HG02938 (cell line): ENCODE data around the gene BMP8A.
"Not testable (repeated sequence)": the region's sequence is repeated elsewhere in the genome, so short reads cannot be mapped to it uniquely, and the experiment has no call there.

Source experiments
- ATAC-seq: cut with Tn5 transposase; IDR thresholded peaks from one replicate; pipeline ENCODE4 v1.9.1; 2021; ENCODE audit warnings: mild to moderate bottlenecking, moderate library complexity; ENCODE audit not compliant: unreplicated experiment

Gene BMP8A, protein sequence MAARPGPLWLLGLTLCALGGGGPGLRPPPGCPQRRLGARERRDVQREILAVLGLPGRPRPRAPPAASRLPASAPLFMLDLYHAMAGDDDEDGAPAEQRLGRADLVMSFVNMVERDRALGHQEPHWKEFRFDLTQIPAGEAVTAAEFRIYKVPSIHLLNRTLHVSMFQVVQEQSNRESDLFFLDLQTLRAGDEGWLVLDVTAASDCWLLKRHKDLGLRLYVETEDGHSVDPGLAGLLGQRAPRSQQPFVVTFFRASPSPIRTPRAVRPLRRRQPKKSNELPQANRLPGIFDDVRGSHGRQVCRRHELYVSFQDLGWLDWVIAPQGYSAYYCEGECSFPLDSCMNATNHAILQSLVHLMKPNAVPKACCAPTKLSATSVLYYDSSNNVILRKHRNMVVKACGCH

DNA sequence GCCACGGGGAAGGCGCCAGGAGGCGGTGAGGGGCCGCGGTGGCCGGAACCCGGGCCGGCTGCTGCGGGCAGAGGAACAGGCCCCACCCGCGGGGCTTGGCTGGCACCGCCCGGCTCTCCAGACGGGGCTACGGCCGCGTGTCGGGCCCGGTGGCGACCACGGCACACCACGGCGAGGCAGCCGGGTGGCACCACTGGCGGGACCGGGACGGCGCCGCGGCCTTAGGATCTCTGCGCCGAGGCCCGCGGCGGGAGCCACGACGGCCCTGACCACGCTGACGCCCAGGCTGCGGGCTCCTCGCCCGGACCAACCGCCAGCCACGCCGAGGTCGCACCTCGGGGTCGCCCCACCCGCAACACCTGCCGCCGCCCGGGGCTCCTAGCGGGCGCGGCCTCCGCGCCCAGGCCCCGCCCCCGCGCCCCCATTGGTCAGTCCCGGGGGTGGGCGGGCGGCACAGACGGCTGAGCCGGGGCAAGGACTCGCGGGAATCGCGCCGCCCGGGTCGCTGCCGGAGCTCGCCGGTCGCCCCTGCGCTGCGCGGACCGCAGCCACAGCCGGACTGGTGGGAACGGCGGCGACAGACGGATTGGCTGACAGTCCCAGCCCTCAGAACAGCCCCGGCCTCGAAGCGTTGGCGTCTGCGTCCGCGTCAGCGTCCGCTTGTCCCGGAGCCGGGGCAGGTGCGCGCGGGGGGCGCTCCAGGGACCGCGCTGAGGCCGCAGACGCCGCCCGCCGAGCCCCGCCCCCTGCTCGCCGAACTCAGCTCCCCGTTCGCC is at the start of gene BMP8A:
BMP8A (plus strand) TSS at position 491 of the 776 bp plus-strand sequence. CDS start 356 bp downstream, outside the sequence.
- ATAC-seq = peak; percentile 69

DNA sequence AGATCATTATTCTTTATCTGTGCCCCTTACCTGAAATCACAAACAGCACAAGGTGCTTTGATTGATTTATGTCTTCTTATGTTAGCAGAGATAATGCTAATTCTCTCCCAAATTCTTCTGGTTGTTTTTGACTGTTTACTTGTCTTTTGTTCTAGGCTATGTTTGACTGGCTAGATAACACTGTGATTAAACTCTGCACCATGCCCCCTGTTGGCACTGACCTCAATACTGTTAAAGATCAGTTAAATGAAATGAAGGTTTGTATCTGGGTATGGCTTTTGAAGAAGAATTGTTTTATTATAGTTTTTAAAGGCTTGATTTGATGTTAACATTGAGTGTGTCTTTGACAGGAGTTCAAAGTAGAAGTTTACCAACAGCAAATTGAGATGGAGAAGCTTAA is 49.6 kb upstream of the BMP8A start:
- no peak for ATAC-seq

DNA sequence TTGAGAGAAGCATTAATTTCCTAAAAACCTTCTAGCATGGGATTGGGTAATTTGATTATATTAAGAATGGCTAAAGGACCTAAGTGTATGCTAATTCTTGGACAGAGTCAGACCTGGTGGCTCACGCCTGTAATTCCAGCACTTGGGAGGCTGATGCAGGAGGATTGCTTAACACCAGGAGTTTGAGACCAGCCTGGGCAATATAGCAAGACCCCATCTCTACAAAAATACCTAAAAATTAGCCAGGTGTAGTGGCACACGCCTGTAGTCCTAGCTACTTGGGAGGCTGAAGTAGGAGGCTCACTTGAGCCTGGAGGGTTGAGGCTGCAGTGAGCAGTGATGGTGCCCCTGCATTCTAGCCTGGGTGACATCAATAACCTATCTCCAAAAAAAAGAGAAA is 45.9 kb upstream of the BMP8A start:
- ATAC-seq = no peak

DNA sequence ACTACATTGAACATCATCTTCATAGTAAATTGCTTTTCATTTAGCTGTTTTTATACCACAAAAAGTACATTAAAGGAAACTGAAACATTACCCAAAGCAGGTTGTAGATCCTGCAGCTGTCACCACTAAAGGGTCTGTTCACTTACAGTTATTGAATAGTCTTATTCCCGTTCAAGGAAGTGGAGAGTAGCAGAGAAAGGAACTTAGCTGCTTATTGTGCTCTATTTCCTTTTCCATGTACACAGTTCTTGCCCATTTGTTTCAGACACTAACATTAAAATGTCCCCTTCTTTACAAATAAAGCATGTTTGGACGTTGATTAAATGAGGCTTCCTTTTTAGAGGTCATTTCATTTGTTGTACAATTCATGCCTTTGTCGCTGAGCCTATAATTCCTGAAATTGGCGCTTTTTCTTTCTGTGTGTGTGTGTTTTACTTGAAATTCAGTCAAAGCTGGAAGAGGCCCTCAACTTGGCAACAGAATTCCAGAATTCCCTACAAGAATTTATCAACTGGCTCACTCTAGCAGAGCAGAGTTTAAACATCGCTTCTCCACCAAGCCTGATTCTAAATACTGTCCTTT is 44.4 kb upstream of the BMP8A start:
- ATAC-seq = no peak

DNA sequence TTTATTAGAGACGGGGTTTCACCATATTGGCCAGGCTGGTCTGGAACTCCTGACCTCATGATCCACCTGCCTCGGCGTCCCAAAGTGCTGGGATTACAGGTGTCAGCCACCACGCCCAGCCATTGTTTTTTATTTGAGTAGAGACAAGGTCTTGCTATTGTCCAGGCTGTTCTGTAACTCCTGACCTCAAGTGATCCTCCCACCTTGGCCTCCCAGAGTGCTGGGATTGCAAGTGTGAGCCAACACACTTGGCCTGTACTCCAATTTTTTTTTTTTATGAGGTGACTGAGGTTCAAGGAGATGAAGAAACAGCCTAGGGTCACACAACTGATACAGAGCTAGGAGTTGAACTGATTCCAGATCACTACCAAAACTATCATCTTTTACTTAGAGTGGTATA is 41.4 kb upstream of the BMP8A start:
- ATAC-seq = not testable (repeated sequence)

DNA sequence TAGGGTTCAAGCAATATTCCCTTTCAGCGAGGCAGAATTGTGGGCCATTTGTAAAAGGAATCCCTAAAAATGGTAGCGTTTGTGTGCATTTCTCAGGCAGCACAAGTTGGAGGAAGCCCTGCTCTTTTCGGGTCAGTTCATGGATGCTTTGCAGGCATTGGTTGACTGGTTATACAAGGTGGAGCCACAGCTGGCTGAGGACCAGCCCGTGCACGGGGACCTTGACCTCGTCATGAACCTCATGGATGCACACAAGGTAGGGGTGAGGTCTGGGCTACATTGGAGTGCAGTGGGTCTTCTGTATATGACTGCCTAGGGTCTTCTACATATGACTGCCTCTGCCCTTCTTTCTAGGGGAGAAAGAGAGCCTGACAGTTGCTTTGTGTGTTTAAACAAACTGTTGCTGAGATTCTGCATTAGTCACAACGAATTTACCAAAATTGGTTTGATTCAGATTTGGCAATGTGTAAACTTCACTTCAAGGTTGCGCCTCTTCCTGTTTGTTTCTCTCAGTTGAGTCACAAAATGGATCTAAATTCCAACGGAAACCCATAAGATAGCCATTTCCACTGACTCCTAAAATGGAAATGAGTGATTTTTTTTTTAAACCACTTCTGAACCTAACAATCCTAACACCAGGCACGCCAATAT is 40.4 kb upstream of the BMP8A start:
- no peak for ATAC-seq

DNA sequence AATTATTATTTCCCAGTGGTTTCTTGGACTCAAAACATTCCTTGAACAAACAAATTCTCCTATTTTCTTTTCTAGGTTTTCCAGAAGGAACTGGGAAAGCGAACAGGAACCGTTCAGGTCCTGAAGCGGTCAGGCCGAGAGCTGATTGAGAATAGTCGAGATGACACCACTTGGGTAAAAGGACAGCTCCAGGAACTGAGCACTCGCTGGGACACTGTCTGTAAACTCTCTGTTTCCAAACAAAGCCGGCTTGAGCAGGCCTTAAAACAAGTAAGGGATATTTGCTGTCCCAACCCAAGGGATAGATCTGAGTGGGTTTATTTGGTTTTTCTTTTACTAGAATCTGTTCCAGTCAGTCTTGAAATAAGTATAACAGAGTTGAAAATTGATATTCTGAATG is 39.4 kb upstream of the BMP8A start:
- ATAC-seq = no peak

DNA sequence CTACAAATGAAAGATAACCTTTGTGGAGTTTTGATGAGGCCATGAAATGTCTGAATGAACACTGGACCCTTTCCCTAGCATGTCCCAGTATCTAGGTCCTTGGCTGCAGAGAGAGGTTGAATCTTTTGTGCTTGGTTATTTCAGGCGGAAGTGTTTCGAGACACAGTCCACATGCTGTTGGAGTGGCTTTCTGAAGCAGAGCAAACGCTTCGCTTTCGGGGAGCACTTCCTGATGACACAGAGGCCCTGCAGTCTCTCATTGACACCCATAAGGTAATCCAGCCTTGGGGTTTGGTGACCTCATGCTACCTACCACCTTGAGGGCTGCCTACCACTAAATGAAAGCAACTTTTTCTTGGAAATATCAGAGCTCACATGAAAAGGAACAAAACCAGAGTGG is 38.9 kb upstream of the BMP8A start:
- no peak for ATAC-seq

DNA sequence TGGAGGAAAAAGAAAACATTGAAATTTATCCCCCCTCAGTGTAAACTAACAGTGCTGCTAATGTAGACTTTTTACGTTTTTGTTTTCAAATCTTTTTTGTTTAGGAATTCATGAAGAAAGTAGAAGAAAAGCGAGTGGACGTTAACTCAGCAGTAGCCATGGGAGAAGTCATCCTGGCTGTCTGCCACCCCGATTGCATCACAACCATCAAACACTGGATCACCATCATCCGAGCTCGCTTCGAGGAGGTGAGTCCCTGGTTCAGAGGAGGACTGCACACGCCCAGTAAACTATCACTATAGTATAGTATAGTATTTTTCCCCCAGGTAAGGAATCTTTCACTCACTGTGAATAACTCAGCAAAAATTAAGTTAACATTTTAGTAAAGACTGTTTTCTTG is 37.8 kb upstream of the BMP8A start:
- ATAC-seq = no peak

DNA sequence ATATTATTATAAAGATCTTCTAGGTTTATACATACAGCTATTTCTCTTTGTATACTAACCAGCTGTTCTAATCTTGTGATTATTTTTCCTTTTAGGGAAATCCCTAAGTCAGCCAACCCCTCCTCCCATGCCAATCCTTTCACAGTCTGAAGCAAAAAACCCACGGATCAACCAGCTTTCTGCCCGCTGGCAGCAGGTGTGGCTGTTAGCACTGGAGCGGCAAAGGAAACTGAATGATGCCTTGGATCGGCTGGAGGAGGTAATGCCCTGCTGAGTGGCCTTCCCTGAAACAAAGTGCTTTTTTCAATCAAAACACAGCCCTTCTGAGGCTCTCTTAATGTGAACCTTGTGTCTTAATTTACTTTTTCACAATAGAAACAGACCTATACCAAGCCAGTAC is 32.4 kb upstream of the BMP8A start:
- ATAC-seq = no peak

DNA sequence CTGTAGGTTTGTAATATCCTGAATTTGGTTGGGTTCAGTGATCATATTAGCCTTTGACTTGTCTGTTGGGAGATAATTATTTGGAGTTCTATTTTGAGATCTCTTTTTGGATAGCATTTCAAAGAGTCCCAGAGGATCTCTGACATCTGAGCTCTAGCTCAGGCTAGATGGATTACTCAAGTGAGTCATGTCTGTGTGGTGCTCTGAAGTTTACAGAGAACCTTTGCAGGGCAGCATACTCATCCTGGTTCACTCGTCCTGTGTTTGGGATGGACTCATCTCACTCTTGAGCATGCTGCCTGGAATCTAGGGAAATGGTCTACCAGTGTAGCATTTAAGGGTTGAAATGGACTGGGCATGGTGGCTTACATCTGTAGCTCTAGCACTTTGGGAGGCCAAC is 29.4 kb upstream of the BMP8A start:
- ATAC-seq = no peak

DNA sequence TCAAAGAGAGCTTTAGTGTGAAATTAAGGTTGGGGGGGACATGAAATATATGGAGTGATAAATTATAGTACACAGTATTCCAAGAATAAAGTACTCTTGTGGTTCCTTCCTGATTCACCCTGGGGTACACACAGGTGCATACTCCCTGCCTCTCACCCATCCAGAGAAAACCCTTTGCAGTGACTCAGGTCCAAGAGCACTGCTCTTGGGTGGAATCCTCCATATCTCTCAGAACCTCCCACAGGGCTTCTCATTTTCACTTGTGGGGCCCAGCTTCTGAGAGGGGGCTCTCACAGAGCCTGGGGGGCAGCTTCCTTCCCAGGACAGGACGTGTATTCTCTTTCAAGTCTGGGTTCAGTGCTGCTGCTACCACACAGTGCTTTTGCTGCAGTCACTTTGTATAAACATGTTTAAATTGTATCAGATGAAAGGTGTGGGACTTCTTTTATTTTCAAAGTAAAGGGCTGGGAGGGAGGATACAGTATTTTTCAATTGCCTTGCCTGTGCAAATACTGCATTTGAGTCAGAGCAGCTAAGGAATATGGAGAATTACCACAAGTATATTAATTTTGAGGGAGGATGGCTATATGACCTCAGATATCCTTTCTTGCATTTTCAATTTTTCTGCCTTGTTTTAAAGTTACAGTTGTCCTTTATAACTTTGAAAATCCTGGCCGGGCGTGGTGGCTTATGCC is 24.9 kb upstream of the BMP8A start:
- no peak for ATAC-seq

DNA sequence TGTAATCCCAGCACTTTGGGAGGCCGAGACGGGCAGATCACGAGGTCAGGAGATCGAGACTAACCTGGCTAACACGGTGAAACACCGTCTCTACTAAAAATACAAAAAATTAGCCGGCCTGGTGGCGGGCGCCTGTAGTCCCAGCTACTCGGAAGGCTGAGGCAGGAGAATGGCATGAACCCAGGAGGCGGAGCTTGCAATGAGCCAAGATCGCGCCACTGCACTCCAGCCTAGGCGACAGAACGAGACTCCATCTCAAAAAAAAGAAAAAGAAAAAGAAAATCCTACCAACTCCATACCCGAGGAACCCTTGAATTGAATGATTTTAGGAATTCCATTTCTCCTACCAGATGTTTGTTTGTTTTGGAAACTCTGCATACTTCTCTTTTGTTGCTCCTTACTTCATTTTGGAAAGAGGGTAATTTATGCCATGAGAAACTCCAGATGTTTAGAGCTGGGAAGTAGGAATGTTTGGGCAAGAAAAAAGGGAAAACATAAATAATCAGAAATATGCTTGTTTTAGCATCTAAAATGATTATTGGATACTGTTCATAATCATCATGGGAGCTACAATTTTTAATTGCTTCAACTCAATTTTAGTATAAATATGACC is 24.2 kb upstream of the BMP8A start:
- not testable (repeated sequence) for ATAC-seq

DNA sequence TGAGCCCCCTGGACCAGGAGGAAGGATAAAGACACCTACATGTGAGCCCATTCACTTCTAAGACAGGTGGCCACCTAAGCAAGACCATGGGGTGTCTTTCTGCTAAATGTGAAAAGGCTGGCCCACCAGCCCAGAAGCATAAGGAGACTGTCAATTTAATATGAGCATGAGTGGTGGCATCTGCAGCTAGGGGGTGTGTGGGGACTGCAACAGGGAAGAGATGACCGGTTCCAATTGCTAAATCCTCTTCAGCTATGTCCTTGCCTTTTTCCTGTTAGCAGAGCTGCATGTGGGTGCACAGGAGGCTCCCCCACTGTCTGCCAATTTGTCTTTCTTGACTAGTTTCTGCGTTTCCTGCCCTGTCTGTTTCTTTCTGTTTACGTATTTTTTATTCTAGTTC is 22.3 kb upstream of the BMP8A start:
- ATAC-seq = no peak

DNA sequence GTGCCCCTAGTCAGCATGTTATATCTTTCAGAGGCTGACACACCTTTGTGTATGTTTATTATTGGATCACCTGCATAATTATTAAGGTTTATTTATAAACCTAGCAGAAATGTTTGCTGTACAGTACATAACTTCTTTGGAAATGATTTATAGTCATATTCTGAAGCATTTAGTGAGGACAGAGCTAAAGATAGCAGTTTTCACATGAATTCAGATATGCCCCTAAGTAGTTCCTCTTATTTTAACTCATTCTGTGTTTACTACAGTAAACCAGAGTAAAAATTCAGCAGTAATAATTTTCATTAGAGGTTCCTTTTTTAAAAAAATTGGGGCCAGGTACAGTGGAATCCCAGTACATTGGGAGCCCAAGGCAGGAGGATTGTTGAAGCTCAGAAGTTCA is 21.4 kb upstream of the BMP8A start:
- no peak for ATAC-seq

DNA sequence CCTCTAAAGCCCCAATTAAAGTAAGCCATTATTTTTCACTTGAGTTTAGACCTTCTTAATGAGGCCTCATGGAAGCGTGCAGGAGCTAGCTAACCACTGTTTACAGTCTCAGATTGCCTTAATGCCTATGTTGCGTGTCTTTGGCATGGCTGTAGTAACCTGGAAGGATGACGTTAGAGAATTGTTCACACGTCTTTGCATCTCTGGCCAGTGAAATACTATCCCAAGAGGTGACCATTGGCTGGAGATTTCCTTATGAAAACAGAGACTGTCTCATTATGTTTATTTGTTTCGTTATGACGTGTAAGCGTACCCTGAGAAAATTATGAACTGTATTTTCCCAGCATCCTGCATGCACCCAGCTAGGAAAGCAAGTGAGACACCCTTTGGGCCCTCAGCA is 18.6 kb upstream of the BMP8A start:
- no peak for ATAC-seq

DNA sequence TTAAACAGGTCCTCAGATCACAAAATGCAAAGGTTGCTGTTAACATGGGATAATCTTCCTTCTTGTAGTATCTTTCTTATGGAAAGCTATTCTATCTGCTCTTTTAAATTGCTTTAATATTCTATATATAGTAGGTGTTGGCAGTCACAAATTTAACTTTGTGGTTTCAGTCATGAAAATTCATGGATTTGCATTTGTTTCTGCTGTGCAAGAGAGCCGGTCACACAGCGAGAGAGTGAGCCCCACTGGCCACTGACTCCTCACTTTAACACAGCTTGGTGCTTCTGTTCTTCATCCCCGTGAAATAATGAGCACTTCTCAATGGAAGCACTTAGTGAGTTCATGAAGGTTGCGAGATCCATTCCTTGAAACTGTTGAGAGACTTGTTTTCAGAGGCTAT is 18.1 kb upstream of the BMP8A start:
- ATAC-seq = no peak

DNA sequence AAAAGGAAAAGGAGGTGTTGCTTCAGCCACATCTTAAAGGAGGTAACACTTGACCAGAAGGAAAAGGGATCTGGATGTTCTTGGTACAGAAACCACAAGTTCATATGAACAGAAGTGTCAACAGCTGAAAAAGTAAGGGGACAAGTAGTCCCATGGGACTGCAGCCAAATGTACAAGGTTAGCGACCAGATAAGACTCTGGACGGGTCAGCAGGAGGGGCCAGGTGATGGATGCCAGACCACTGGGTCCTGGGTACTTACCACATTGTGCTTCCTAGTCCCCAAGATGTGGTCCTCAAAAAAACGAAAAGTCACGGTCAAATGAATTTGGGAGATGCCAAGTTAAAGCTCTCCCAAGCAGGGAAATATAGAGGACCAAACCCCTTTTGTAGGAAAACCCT is 16.6 kb upstream of the BMP8A start:
- no peak for ATAC-seq

DNA sequence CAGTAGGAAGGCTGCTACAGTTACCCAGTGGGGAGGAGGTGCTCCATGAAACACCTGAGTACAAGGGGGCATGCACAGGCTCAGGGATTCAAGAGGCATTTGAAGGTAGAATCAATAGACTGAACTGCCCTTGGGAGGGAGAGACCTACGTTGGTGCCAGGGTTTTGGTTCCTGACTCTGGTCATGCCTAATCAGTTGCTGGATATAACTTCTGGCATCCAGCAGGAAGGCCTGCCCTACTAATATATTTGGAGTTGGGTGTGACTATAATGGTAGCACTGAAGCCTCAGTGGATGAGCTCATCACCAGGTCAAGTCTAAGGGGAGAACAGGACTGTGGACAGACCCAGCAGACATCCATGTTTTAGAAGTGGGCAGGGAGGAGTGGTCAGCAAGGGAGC is 15.9 kb upstream of the BMP8A start:
- ATAC-seq = not testable (repeated sequence)

DNA sequence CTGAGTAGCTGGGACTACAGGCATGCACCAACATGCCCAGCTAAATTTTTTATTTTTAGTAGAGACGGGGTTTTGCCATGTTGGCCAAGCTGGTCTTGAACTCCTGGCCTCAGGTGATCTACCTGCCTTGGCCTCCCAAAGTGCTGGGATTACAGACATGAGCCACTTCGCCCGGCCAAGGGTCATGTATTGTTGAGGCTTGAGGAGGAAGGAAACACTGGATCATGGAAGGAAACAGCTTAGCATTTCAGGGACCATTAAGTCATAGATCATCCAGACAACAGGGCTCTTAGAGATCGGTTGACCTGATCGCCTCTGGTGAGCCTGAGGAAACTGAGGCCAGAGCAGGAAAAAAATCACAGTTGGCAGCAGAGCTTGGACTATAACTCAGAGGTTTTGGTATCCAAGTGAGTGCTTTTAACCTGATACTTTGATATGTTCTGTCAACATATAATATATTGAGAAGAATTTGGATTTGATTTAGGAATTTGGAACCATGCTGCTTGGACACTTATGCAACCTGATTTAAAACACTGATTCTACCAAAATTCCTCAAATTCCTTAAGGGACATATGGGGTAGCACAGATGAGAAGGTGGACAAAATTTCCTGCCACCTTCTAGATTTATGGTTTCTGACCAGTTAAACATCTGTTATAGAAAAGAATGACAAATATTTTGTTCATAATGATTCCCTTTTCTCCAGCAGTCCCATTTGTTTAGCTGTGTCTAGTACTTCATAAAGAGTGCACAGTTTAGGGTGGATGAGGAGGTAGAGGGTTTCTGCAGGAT is 13.1 kb upstream of the BMP8A start:
- ATAC-seq = no peak
